Thyroid gland (tissue), 4 donors: ENCODE measurements around the gene MROH2A.

Experiments
- CTCF ChIP-seq, 6 experiments: fragments of 200-600 bp in 3 of 6; fragments of 450-650 bp in 3 of 6; sonication (generic) in 3 of 6; IDR thresholded peaks; one replicate each; pipeline ENCODE4 v1.5.1; 2016 to 2019; ENCODE audit warnings: antibody characterized with exemption in 6 of 6, mild to moderate bottlenecking in 2 of 6, inconsistent platforms in 1 of 6, moderate library complexity in 1 of 6
- POLR2A ChIP-seq, 2 donors: fragments of 450-650 bp; IDR thresholded peaks; one replicate each; pipeline ENCODE4 v1.6.1; 2017; ENCODE audit warnings: antibody characterized with exemption in 2 of 2, mild to moderate bottlenecking in 2 of 2, moderate library complexity in 1 of 2

- TF ChIP-seq CTCF (IDR thresholded peaks at IDR 0.05) (no peak), POLR2A (IDR thresholded peaks at IDR 0.05) (no peak)
These were observed 2.6 kb downstream of the MROH2A start for GRCh38 chr2:233780771-233781170.
